Endothelial cell of umbilical vein (primary cell): ENCODE measurements around the gene S100A14. TPM values are rescaled to one million over a fixed set of nuclear protein-coding genes. Genes with fewer than 3 reads are reported as not detected.

Experiments
- BruUV-seq: library from RNA; stranded (reverse); fragments of 400-500 nt; replicated peaks from 2 replicates; lab custom pipeline; 2021; lab: Mats Ljungman, UMichigan
- CTCF ChIA-PET: fragments of 300-600, 350-600 bp; sonication (Branson Sonifier 250); formaldehyde crosslinking; loops from one replicate; lab custom pipeline; 2021; ENCODE audit warnings: antibody characterized with exemption, inconsistent platforms; lab: Charles Lee
- POLR2A ChIA-PET: fragments of 300-600, 350-600 bp; sonication (Branson Sonifier 250); formaldehyde crosslinking; loops from one replicate; lab custom pipeline; 2021; ENCODE audit warnings: antibody characterized with exemption, inconsistent platforms; lab: Charles Lee
- DNase-seq: peaks from one replicate; pipeline ENCODE4 v3.0.0-alpha.2; 2011; ENCODE audit warnings: low read depth, low spot score
- FAIRE-seq: peaks from 2 replicates; lab custom pipeline; 2011; peaks lifted over from hg19 to GRCh38; lab: Jason Lieb, UNC
- H2AFZ ChIP-seq: 2 replicates; pipeline ENCODE4 v1.6.0; 2012; ENCODE audit warnings: low read depth, low read length, control low read depth, inconsistent platforms
- H3K27ac ChIP-seq: 2 replicates; pipeline ENCODE4 v1.5.1; 2011; ENCODE audit warnings: low read depth, mild to moderate bottlenecking, control low read depth, low read length, moderate library complexity; ENCODE audit not compliant: insufficient read depth
- H3K27me3 ChIP-seq, 2 experiments: 2 replicates each; pipeline versions ENCODE4 v1.6.0 to v1.6.1; 2011; ENCODE audit warnings: low read length in 2 of 2, mixed read lengths in 1 of 2; ENCODE audit not compliant: control insufficient read depth in 2 of 2, insufficient read depth in 2 of 2
- H3K36me3 ChIP-seq, 2 experiments: 2 replicates in 1 of 2; 3 replicates in 1 of 2; pipeline ENCODE4 v1.5.1; 2011; ENCODE audit warnings: low read length in 2 of 2, mild to moderate bottlenecking in 1 of 2, moderate library complexity in 1 of 2; ENCODE audit not compliant: control insufficient read depth in 2 of 2, insufficient read depth in 2 of 2; ENCODE audit errors: extremely low read depth in 1 of 2
- H3K4me1 ChIP-seq: 3 replicates; pipeline ENCODE4 v1.5.1; 2011; ENCODE audit warnings: mild to moderate bottlenecking, low read length; ENCODE audit not compliant: control insufficient read depth, insufficient read depth; ENCODE audit errors: extremely low read depth
- H3K4me2 ChIP-seq: 2 replicates; pipeline ENCODE4 v1.6.1; 2011; ENCODE audit warnings: low read length, control low read depth, mixed read lengths; ENCODE audit not compliant: insufficient read depth
- H3K4me3 ChIP-seq, 3 experiments: fragments of 200-600 bp in 1 of 3; sonication (generic), shearing (Covaris generic) in 1 of 3; replicated peaks in 1 of 3; 2 replicates each; pipeline ENCODE4 v1.5.1; 2011 to 2016; ENCODE audit warnings: control low read depth in 3 of 3, low read length in 3 of 3, mild to moderate bottlenecking in 2 of 3, inconsistent platforms in 1 of 3, low read depth in 1 of 3, moderate library complexity in 1 of 3; ENCODE audit not compliant: insufficient read depth in 1 of 3
- H3K79me2 ChIP-seq: 2 replicates; pipeline ENCODE4 v1.6.0; 2012; ENCODE audit warnings: low read length, inconsistent platforms; ENCODE audit not compliant: control insufficient read depth, insufficient read depth
- H3K9ac ChIP-seq: replicated peaks from 2 replicates; pipeline ENCODE3; 2011; ENCODE audit warnings: low read length, control low read depth; ENCODE audit not compliant: insufficient read depth; ENCODE audit errors: extremely low read depth
- H3K9me1 ChIP-seq: replicated peaks from 3 replicates; pipeline ENCODE4 v1.6.0; 2011; ENCODE audit warnings: mild to moderate bottlenecking, low read length; ENCODE audit not compliant: control insufficient read depth, insufficient read depth; ENCODE audit errors: extremely low read depth
- H3K9me3 ChIP-seq: replicated peaks from 2 replicates; pipeline ENCODE4 v1.5.1; 2012; ENCODE audit warnings: low read length, inconsistent platforms; ENCODE audit not compliant: control insufficient read depth, insufficient read depth
- H4K20me1 ChIP-seq: replicated peaks from 2 replicates; pipeline ENCODE3; 2011; ENCODE audit warnings: mild to moderate bottlenecking, low read length; ENCODE audit not compliant: control insufficient read depth, insufficient read depth; ENCODE audit errors: extremely low read depth
- EZH2 ChIP-seq: IDR thresholded peaks from 2 replicates; pipeline ENCODE4 v1.6.1; 2012; ENCODE audit warnings: borderline replicate concordance, low read depth, mild to moderate bottlenecking, moderate library complexity, low read length, inconsistent platforms; ENCODE audit not compliant: severe bottlenecking
- FOS ChIP-seq: IDR thresholded peaks from 2 replicates; pipeline ENCODE4 v1.6.1; 2011; ENCODE audit warnings: mild to moderate bottlenecking, low read length, moderate library complexity, borderline replicate concordance; ENCODE audit not compliant: insufficient read depth
- GATA2 ChIP-seq: IDR thresholded peaks from 2 replicates; pipeline ENCODE4 v1.7.0; 2011; ENCODE audit warnings: low read depth, mild to moderate bottlenecking, moderate library complexity, mixed read lengths, low read length; ENCODE audit not compliant: insufficient read length, insufficient read depth
- JUN ChIP-seq: IDR thresholded peaks from 2 replicates; pipeline ENCODE4 v1.6.1; 2011; ENCODE audit warnings: borderline replicate concordance, low read depth; ENCODE audit not compliant: insufficient read length, insufficient read depth
- MYC ChIP-seq: IDR thresholded peaks from one replicate; pipeline ENCODE4 v1.6.1; 2011; ENCODE audit warnings: mild to moderate bottlenecking, low read depth, low read length
- POLR2A ChIP-seq: IDR thresholded peaks from 2 replicates; pipeline ENCODE4 v1.6.1; 2012; ENCODE audit warnings: low read depth, mild to moderate bottlenecking, control low read depth, low read length
- POLR2AphosphoS5 ChIP-seq: IDR thresholded peaks from 2 replicates; pipeline ENCODE4 v1.6.1; 2012; ENCODE audit warnings: low read depth, mild to moderate bottlenecking, control low read depth, low read length, moderate library complexity; ENCODE audit not compliant: insufficient read depth
- dilution Hi-C: fragments of 300-500 bp; cut with MboI; formaldehyde crosslinking; loops from one replicate; pipeline ENCODE4 v1.15.0; 2019; ENCODE audit warnings: low sequenced_read_pairs; ENCODE audit not compliant: extremely low pct_ligation_motif_present
- intact Hi-C: fragments of 100-400 bp; cut with micrococcal nuclease; formaldehyde crosslinking; loops from one replicate; pipeline ENCODE4 v1.10.0; 2022
- polyA plus RNA-seq, 4 experiments: library from polyadenylated mRNA; depleted of rRNA in 3 of 4; stranded (reverse) in 3 of 4; unstranded in 1 of 4; fragments of >200 nt; gene quantifications; 2 replicates each; pipeline versions ENCODE4 v1.2.1 to v1.2.3, GENCODE V29; 2011 to 2012; ENCODE audit warnings: missing spikeins in 1 of 4
- total RNA-seq: library from RNA; stranded (reverse); gene quantifications from 2 replicates; pipeline ENCODE4 v1.2.3, GENCODE V29; 2021
- TF ChIP-seq, protein P1 (sequence below): IDR thresholded peaks from 2 replicates; pipeline ENCODE4 v1.6.1; 2011; ENCODE audit not compliant: insufficient read depth, insufficient read length
- TF ChIP-seq, protein P2 (sequence below), 2 donors: IDR thresholded peaks; 1 replicate in 1 of 2; 2 replicates in 1 of 2; pipeline ENCODE4 v1.5.1; 2011; ENCODE audit warnings: low read length in 2 of 2, mild to moderate bottlenecking in 2 of 2, moderate library complexity in 2 of 2, control low read depth in 1 of 2, inconsistent platforms in 1 of 2, low read depth in 1 of 2; ENCODE audit not compliant: insufficient read depth in 1 of 2; ENCODE audit errors: extremely low read depth in 1 of 2

Gene S100A14
- total and polyA plus RNA-seq, 2 donors (not counting 3 experiments of a cell fraction or from before 2014, with no cell fraction given) = 0.10 TPM; not detected in 1

DNA sequence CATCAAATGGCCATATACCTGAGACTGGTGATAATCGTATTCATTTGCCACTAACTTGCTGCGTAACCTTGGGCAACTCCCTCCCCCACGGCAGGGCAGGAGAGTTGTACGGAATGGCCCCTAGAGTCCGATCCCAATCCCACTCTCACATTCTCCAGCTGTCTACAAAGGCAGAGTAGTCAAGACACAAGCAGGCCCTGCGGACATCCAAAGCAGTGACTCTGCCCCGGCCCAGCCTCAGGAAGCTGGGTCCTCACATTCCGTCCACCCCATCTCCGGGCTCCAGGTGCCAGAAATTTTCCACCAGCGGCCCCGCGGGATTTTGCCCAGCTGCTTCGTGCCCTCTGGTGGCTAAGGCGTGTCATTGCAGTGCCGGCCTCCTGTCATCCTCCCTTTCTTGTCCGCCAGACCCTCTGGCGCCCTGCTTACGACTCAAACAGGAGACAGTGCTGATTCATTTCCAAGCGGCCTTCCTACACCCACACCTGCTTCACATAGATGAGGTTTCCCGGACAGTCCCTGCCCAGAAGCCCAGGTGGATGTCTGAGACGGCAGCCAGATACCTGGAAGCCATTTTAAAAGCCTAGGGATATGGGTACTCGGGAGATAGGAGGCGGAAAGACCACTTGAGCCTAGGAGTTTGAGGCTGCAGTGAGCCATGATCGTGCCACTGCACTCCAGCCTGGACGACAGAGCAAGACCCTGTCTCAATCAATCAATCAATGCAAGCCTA lies 47.6 kb downstream of the S100A14 start:
- CTCF ChIA-PET = interaction anchor here (0.6 to 6.3 kb wide), 22 partner anchors 9 to 216 kb away, joined by 3 to 216 read pairs (median 5); partner anchors contain the start of genes CHTOP, INTS3, S100A13 and S100A14
- intact Hi-C loops (loop anchor here (1.0 to 2.0 kb wide), 7 partner anchors 35 to 216 kb away; partner anchors contain the start of genes S100A13 and SNAPIN), dilution Hi-C loops (no loop called here)
- Histone ChIP-seq H3K4me2 (peak overlapping the region; percentile 4), H3K27ac (peak overlapping the region; percentile 99), H3K27me3 (no peaks in the 10 kb centered on the region), H3K9me3 (no peaks in the 10 kb centered on the region), H3K36me3 (no peaks in the 10 kb centered on the region), H2AFZ (peak overlapping the region; percentile 78), H4K20me1 (no peaks in the 10 kb centered on the region), H3K4me3 (no peak overlapping the region), H3K9me1 (no peaks in the 10 kb centered on the region), H3K4me1 (peaks cover 37% of the 10 kb centered on the region), H3K79me2 (no peaks in the 10 kb centered on the region), H3K9ac (peak overlapping the region; percentile 50)
- DNase-seq (peak; percentile 91), FAIRE-seq (peak; percentile 92)
- POLR2A ChIA-PET = interaction anchor here (1.2 to 1.5 kb wide), 5 partner anchors 33 to 66 kb away, joined by 4 to 14 read pairs (median 5); partner anchors contain the start of genes CHTOP, S100A13 and S100A6
- TF ChIP-seq GATA2 (no peak), FOS (peak; percentile 48), EZH2 (no peak), POLR2AphosphoS5 (peak; percentile 64), POLR2A (no peak), MYC (no peak), JUN (no peak)
- TF ChIP-seq, protein P1, sequence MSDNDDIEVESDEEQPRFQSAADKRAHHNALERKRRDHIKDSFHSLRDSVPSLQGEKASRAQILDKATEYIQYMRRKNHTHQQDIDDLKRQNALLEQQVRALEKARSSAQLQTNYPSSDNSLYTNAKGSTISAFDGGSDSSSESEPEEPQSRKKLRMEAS = no peak
- TF ChIP-seq, protein P2, sequence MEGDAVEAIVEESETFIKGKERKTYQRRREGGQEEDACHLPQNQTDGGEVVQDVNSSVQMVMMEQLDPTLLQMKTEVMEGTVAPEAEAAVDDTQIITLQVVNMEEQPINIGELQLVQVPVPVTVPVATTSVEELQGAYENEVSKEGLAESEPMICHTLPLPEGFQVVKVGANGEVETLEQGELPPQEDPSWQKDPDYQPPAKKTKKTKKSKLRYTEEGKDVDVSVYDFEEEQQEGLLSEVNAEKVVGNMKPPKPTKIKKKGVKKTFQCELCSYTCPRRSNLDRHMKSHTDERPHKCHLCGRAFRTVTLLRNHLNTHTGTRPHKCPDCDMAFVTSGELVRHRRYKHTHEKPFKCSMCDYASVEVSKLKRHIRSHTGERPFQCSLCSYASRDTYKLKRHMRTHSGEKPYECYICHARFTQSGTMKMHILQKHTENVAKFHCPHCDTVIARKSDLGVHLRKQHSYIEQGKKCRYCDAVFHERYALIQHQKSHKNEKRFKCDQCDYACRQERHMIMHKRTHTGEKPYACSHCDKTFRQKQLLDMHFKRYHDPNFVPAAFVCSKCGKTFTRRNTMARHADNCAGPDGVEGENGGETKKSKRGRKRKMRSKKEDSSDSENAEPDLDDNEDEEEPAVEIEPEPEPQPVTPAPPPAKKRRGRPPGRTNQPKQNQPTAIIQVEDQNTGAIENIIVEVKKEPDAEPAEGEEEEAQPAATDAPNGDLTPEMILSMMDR (IDR thresholded peaks at IDR 0.05; ENCODE audit: extremely low read depth in 1 of 2, insufficient read depth in 1 of 2, low read depth in 1 of 2, low read length in 2 of 2) = peak; percentile 98 to 99
- no TSS peak for BruUV-seq
